ENCODE data around the gene MEN1.

The MEN1 gene

GRCh38 chr11:64796757-64797541, 13.4 kb downstream of the MEN1 start:
- no peak for TF ChIP-seq FOXM1 (IDR thresholded peaks at IDR 0.05; ENCODE audit: borderline replicate concordance, low read depth)
- TF ChIP-seq RAD21 (IDR thresholded peaks at IDR 0.05; ENCODE audit: low read depth), result no peak
- TF ChIP-seq NFIC (IDR thresholded peaks at IDR 0.05), result no peak
- no peak for TF ChIP-seq EGR1 (IDR thresholded peaks at IDR 0.05)
- TF ChIP-seq EP300 (IDR thresholded peaks at IDR 0.05; ENCODE audit: borderline replicate concordance), result no peak
- TF ChIP-seq TEAD4 (IDR thresholded peaks at IDR 0.05), result no peak
- no peak for TF ChIP-seq USF1 (IDR thresholded peaks at IDR 0.05)
- no peak for TF ChIP-seq CREB1 (IDR thresholded peaks at IDR 0.05; ENCODE audit: low read depth)
- TF ChIP-seq TCF12 (IDR thresholded peaks at IDR 0.05; ENCODE audit: low read depth), result no peak
- TF ChIP-seq YY1 (IDR thresholded peaks at IDR 0.05; ENCODE audit: low read depth), result no peak
- no peak for TF ChIP-seq MAX (IDR thresholded peaks at IDR 0.05)
- no peak for TF ChIP-seq REST (IDR thresholded peaks at IDR 0.05; ENCODE audit: low read depth)
- no peak for TF ChIP-seq CEBPB (IDR thresholded peaks at IDR 0.05)
- TF ChIP-seq ZBTB7A (IDR thresholded peaks at IDR 0.05; ENCODE audit: low read depth), result no peak
- TF ChIP-seq TAF1 (IDR thresholded peaks at IDR 0.05; ENCODE audit: low read depth), result no peak

- TF ChIP-seq REST (IDR thresholded peaks at IDR 0.05; ENCODE audit: low read depth) (no peak), USF1 (IDR thresholded peaks at IDR 0.05) (no peak), TAF1 (IDR thresholded peaks at IDR 0.05; ENCODE audit: low read depth) (no peak), MAX (IDR thresholded peaks at IDR 0.05) (no peak), YY1 (IDR thresholded peaks at IDR 0.05; ENCODE audit: low read depth) (no peak), EP300 (IDR thresholded peaks at IDR 0.05; ENCODE audit: borderline replicate concordance) (no peak), CREB1 (IDR thresholded peaks at IDR 0.05; ENCODE audit: low read depth) (no peak), NFIC (IDR thresholded peaks at IDR 0.05) (no peak)
Measured at GRCh38 chr11:64796047-64796756, 14.1 kb downstream of the MEN1 start.

GRCh38 chr11:64794526-64794925, 15.8 kb downstream of the MEN1 start:
- TF ChIP-seq CEBPB (IDR thresholded peaks at IDR 0.05) (no peak), TEAD4 (IDR thresholded peaks at IDR 0.05) (no peak), MAX (IDR thresholded peaks at IDR 0.05) (no peak), TAF1 (IDR thresholded peaks at IDR 0.05; ENCODE audit: low read depth) (no peak), REST (IDR thresholded peaks at IDR 0.05; ENCODE audit: low read depth) (no peak), FOXM1 (IDR thresholded peaks at IDR 0.05; ENCODE audit: borderline replicate concordance, low read depth) (no peak), NFIC (IDR thresholded peaks at IDR 0.05) (no peak), EP300 (IDR thresholded peaks at IDR 0.05; ENCODE audit: borderline replicate concordance) (no peak), CREB1 (IDR thresholded peaks at IDR 0.05; ENCODE audit: low read depth) (no peak), TCF12 (IDR thresholded peaks at IDR 0.05; ENCODE audit: low read depth) (no peak), ZBTB7A (IDR thresholded peaks at IDR 0.05; ENCODE audit: low read depth) (no peak), YY1 (IDR thresholded peaks at IDR 0.05; ENCODE audit: low read depth) (no peak), EGR1 (IDR thresholded peaks at IDR 0.05) (no peak), USF1 (IDR thresholded peaks at IDR 0.05) (no peak), RAD21 (IDR thresholded peaks at IDR 0.05; ENCODE audit: low read depth) (no peak)

Data from Ishikawa (cell line).